GM18951 (cell line): ENCODE measurements around the gene ZDHHC14.
"Not testable (repeated sequence)": the region's sequence is repeated elsewhere in the genome, so short reads cannot be mapped to it uniquely, and the experiment has no call there.

Experiments
- POLR2A ChIP-seq: IDR thresholded peaks from 4 replicates; pipeline ENCODE4 v1.6.1; 2011; ENCODE audit warnings: mild to moderate bottlenecking; ENCODE audit not compliant: insufficient read length, insufficient read depth; ENCODE audit errors: extremely low read depth
- in situ Hi-C: fragments of 300-500 bp; cut with MboI; formaldehyde crosslinking; loops from one replicate; pipeline ENCODE4 v1.12.0; 2022; ENCODE audit warnings: low sequenced_read_pairs, mixed read lengths, inconsistent platforms; ENCODE audit not compliant: unreplicated experiment

Gene ZDHHC14

GRCh38 chr6:157380779-157381561 is at the start of gene ZDHHC14:
ZDHHC14 (plus strand) TSS chr6:157381190.
- in situ Hi-C loops: no loop called here
- peak; percentile 83 for TF ChIP-seq POLR2A

- in situ Hi-C loops: no loop called here
- no peak for TF ChIP-seq POLR2A
Observed at GRCh38 chr6:157332813-157333212, 48.2 kb upstream of the ZDHHC14 start.

GRCh38 chr6:157333537-157333936 is 47.5 kb upstream of the ZDHHC14 start:
- in situ Hi-C loops: no loop called here

GRCh38 chr6:157333956-157334355 is 47.0 kb upstream of the ZDHHC14 start:
- in situ Hi-C loops: no loop called here
- TF ChIP-seq POLR2A: no peak

More at GRCh38 chr6:157333537-157333936, 47.5 kb upstream of the ZDHHC14 start:
- TF ChIP-seq POLR2A: no peak

- in situ Hi-C loops: no loop called here
- no peak for TF ChIP-seq POLR2A
Observed at GRCh38 chr6:157335829-157336228, 45.2 kb upstream of the ZDHHC14 start.

- in situ Hi-C loops: not testable (repeated sequence)
Observed at GRCh38 chr6:157337276-157337675, 43.7 kb upstream of the ZDHHC14 start.

- no peak for TF ChIP-seq POLR2A
- in situ Hi-C loops: no loop called here
Observed at GRCh38 chr6:157337751-157338150, 43.2 kb upstream of the ZDHHC14 start.

- no peak for TF ChIP-seq POLR2A
- in situ Hi-C loops: no loop called here
Observed at GRCh38 chr6:157339432-157339831, 41.6 kb upstream of the ZDHHC14 start.

GRCh38 chr6:157343732-157344131 is 37.3 kb upstream of the ZDHHC14 start:
- no peak for TF ChIP-seq POLR2A
- in situ Hi-C loops: no loop called here

GRCh38 chr6:157346373-157346772 is 34.6 kb upstream of the ZDHHC14 start:
- in situ Hi-C loops: no loop called here
- no peak for TF ChIP-seq POLR2A

GRCh38 chr6:157358287-157358686 is 22.7 kb upstream of the ZDHHC14 start:
- in situ Hi-C loops: no loop called here
- TF ChIP-seq POLR2A: no peak

- in situ Hi-C loops: no loop called here
- TF ChIP-seq POLR2A: no peak
Observed at GRCh38 chr6:157361886-157362285, 19.1 kb upstream of the ZDHHC14 start.

- no peak for TF ChIP-seq POLR2A
- in situ Hi-C loops: no loop called here
Observed at GRCh38 chr6:157364705-157365104, 16.3 kb upstream of the ZDHHC14 start.

GRCh38 chr6:157366648-157367047 is 14.3 kb upstream of the ZDHHC14 start:
- in situ Hi-C loops: no loop called here
- no peak for TF ChIP-seq POLR2A

GRCh38 chr6:157368359-157369049 is 12.5 kb upstream of the ZDHHC14 start:
- in situ Hi-C loops: no loop called here
- TF ChIP-seq POLR2A: no peak

- TF ChIP-seq POLR2A: no peak
- in situ Hi-C loops: no loop called here
Observed at GRCh38 chr6:157370755-157371154, 10.2 kb upstream of the ZDHHC14 start.
